Cortex of kidney (tissue), 1 donor: ENCODE data around the gene CRYBA2.

ENCODE experiments used
- DNase-seq: peaks from one replicate; lab custom pipeline; 2025; lab: John Stamatoyannopoulos, UW

Gene CRYBA2

DNA sequence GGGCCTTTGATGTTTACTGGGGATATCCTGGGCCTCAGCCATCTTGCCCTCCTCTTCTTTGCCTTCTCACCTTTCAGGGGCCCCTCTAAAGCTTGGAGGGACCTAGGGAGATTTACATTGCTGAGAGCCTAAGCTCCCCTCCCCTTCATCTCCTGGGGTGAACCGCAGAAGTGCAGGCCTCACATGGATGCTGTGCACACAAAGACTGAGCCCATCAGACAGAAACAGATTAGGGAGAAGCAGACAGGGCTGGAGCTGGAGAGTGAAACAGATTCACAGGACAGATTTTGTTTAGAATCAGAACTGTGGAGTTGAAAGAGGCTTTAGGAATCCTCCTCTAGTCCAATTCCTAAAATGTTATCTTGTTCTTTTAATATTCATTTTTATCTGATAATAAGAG, 37.2 kb downstream of the CRYBA2 start:
- no peak for DNase-seq

DNA sequence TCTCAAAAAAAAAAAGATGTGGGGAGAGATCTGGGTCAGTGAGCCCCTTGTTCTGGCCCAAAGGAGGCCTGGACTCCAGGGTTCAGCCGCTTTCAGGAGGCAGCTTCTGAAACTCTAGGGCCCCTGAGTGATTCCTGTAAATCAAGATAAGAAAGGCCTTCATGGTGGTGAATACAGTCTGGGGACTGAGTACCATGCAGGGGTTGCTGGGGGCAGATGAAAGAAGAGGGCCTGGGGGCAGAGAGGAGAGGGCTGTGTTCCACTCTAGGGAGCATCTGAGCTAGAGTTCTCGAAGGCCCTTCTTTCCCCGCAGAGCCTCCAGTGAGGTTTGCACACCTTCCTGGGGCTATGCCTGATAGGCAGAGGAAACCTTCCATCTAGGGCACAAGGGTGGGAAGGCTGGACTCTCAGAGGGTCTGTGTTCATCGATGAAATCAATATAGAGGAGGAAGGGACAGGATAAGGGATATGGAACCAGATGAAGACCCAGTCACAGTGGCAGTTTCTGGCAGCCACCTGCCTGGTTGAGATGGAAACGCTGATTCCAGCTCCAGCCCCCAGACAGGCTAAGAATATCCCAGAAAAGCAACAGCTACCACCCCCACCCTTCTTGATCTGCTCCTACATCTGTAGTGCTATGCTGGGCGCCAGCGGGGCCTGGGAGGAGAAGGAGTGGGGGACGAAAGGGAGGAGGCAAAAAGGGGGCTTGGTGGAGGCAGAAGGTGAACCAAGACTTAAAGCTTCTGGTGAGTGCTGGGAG, 38.5 kb downstream of the CRYBA2 start:
- DNase-seq, result no peak

DNA sequence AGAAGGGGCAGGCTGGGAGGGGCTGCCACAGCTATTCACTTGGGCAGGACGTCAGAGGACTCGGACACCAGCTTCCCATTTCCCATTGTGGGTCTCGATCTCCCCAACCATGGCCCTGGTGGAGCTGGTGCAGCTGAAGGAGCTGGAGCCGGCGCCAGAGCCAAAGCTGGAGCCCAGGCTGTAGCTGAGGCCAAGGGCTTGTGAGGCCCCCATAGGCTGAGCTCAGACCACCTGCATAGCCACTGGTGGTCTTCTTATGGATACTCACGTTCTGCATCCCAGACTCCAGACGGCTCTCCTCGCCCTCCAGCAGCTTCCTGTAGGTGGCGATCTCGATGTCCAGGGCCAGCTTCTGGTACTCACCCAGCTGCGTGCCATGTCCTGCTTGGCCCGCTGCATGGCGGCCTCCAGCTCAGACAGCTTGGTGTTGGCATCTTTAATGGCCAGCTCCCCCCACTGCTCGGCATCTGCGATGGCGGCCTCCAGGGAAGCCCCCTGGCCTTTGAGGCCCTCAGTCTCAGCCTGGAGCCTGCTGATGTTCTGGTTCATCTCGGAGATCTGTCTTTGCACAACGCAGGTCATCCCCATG, 39.8 kb downstream of the CRYBA2 start:
- DNase-seq, result no peak

DNA sequence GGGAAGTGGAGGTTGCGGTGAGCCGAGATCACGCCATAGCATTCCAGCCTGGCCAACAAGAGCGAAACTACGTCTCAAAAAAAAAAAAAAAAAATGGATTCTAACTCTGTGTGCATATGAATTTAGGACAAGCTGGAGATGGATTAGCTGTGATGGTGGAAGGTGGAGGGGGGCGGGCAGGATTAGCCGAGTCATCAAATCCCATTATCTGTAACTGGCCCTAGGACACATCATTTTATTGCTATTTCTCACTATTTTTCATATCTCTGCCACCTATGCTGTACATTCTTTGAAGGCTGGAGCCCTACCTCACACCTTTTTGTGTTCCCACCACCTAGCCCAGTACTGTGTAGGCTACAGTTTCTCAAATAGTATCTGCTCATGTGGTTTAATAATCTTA, 41.1 kb downstream of the CRYBA2 start:
- DNase-seq, result no peak

DNA sequence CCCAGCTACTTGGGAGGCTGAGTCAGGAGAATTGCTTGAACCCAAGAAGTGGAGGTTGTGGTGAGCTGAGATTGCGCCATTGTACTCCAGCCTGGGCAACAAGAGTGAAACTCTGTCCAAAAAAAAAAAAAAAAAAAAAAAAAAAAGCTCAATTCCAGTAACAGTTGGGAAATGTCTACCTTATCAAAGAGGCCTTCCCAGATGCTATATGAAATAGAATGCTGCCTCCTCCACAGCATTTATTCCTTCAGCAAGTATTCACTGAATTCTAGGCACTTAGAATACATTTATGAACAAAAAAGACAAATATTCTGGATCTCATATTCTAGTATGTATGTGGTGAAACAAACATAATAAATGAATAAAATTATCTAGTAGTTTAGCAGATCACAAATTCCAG, 46.6 kb downstream of the CRYBA2 start:
- no peak for DNase-seq

DNA sequence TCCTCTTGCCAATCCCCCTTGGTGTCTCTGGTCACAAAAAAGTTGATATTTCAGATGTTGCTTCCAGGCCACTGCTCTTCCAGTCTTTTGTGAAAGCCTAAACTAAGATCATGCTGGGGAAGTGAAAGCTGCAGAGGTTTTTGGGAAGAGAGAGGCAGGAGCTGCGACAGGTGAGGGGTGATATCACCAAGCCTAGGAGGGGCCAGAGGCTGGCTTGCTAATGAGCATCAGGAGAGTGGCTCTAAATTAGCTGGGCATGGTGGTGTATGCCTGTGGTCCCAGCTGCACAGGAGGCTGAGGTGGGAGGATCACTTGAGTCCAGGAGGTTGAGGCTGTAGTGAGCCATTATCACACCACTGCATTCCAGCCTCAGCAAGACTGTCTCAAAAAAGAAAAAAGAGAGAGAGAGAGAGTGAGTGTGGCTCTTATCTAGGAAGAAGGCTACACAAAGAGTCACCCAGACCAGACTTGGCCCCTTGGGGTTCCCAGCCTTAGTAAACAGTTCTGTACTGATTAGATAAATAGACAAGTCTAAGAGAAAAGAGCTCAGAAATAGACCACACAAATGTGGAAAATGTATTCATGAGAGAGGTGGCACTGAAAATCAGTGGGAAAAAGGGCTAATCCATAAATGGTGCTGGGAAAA, 48.3 kb downstream of the CRYBA2 start:
- no peak for DNase-seq
